ENCODE measurements around the gene FAM163B.
A peak's percentile ranks its signal among the peaks of the same experiment; 100 is the strongest.

GRCh38 chr9:133656211-133657119, 47.3 kb upstream of the FAM163B start:
- TF ChIP-seq CTCF (optimal IDR thresholded peaks at IDR 0.05 in 1 of 3, IDR thresholded peaks at IDR 0.05 in 1 of 3, conservative IDR thresholded peaks at IDR 0.05 in 1 of 3; ENCODE audit: extremely low read depth in 1 of 3, insufficient read depth in 2 of 3, low read length in 3 of 3) = peak in 1 of 3 experiments; percentile 13
- TF ChIP-seq EZH2 (IDR thresholded peaks at IDR 0.05; ENCODE audit: low read length) = peak; percentile 13

Measured in keratinocyte (primary cell).